ENCODE measurements around the gene LRRC66.

LRRC66 gene, protein sequence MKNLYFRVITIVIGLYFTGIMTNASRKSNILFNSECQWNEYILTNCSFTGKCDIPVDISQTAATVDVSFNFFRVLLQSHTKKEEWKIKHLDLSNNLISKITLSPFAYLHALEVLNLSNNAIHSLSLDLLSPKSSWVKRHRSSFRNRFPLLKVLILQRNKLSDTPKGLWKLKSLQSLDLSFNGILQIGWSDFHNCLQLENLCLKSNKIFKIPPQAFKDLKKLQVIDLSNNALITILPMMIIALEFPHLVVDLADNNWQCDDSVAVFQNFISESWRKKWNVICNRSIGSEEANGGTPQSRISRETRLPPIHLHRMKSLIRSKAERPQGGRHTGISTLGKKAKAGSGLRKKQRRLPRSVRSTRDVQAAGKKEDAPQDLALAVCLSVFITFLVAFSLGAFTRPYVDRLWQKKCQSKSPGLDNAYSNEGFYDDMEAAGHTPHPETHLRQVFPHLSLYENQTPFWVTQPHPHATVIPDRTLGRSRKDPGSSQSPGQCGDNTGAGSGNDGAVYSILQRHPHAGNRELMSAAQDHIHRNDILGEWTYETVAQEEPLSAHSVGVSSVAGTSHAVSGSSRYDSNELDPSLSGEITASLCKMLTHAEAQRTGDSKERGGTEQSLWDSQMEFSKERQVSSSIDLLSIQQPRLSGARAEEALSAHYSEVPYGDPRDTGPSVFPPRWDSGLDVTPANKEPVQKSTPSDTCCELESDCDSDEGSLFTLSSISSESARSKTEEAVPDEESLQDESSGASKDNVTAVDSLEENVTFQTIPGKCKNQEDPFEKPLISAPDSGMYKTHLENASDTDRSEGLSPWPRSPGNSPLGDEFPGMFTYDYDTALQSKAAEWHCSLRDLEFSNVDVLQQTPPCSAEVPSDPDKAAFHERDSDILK

GRCh38 chr4:52019936-52020657 lies at the start of gene LRRC66:
TSS of gene LRRC66 (minus strand) at chr4:52020363. CDS start at chr4:52017613, 2,750 bp downstream.
- no peak for DNase-seq (ENCODE audit: low read depth, low spot score)

DNA sequence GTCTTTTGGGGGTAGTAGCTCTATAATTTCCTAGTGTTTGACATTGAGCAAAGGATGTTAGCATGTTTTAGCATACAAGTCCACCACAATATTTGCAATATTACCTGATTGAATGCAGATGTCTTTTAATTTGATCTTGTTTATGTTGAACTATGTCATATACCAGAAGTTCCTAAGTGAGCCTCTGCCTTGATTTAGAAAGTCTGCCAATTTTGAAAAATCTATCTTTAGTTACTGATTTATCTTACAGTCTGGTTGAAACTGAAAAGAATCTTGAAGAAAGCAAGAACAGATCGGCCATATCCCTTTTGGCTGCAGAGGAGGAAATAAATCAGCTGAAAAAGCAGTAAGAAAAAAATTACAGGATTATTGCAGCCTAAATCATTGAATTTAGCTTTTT lies 49.4 kb upstream of the LRRC66 start:
- DNase-seq (ENCODE audit: low read depth, low spot score) = no peak

- DNase-seq (ENCODE audit: low read depth, low spot score) = no peak
These were observed 39.2 kb upstream of the LRRC66 start for GRCh38 chr4:52059372-52059771.

GRCh38 chr4:52058275-52058674 lies 38.1 kb upstream of the LRRC66 start:
- DNase-seq (ENCODE audit: low read depth, low spot score) = no peak

- DNase-seq (ENCODE audit: low read depth, low spot score) = no peak
These were observed 37.0 kb upstream of the LRRC66 start for GRCh38 chr4:52057196-52057595.

- no peak for DNase-seq (ENCODE audit: low read depth, low spot score)
These were observed 34.1 kb upstream of the LRRC66 start for GRCh38 chr4:52054254-52054653.

GRCh38 chr4:52052475-52052780 lies 32.3 kb upstream of the LRRC66 start:
- no peak for DNase-seq (ENCODE audit: low read depth, low spot score)

DNA sequence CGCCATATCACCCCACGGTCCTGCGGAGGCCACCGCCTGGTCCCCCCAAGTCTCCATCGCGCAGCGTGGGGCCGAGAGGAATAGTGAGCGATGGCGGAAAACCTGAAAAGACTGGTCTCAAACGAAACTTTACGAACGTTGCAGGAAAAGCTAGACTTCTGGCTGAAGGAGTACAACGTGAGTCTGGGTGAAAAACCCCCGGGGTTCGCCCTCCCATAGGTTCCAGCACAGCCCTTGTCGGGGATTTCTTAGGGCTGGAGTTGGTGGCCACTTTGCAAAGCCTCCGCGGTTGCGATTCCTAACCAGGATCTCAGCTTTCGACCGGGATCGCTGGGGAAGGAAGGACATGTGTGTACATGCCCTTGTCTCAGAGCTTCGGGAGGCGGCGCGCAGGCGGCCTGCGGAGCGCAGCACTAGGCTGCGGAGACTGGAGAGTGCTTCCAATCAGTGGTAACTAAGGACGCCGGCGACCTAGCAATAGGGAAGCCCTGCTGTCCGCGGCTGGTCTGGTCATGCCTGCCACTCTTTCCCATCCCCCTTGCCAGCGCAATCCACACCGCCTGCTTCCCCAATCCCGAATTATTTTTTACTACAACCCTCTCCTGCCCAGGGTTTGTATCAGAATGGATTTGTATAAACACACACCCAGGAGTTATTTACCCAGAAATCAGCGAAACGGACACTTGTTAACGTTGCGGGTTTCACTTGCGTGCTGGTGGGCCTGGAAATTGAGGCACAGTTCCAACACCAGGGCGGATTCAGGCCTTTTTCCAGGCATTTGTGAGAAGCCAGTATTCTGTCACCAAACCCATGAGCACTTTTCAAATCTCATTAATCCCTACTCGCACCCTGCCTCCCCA lies 31.7 kb upstream of the LRRC66 start:
- peak; percentile 66 for DNase-seq (ENCODE audit: low read depth, low spot score)

- DNase-seq (ENCODE audit: low read depth, low spot score) = no peak
These were observed 31.1 kb upstream of the LRRC66 start, which contains the start of gene SPATA18 for GRCh38 chr4:52051213-52051614. TSS of gene SPATA18 (plus strand) at chr4:52051304. CDS start at chr4:52051705, 401 bp downstream.

DNA sequence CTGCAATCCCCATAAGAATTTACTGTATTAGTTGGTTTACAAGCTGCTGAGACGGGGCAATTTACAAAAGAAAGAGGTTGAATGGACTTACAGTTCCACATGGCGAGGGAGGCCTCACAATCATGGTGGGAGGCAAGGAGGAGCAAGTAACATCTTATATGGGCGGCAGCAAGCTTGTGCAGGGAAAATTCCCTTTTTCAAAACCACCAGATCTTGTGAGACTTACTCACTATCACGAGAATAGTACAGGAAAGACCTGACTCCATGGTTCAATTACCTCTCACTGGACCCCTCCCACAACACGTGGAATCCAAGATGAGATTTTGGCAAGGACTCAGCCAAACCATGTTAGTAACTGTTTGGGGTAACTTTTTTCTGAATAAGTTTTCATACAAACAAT lies 29.1 kb upstream of the LRRC66 start:
- no peak for DNase-seq (ENCODE audit: low read depth, low spot score)

GRCh38 chr4:52045028-52045427 lies 24.9 kb upstream of the LRRC66 start:
- DNase-seq (ENCODE audit: low read depth, low spot score) = no peak

DNA sequence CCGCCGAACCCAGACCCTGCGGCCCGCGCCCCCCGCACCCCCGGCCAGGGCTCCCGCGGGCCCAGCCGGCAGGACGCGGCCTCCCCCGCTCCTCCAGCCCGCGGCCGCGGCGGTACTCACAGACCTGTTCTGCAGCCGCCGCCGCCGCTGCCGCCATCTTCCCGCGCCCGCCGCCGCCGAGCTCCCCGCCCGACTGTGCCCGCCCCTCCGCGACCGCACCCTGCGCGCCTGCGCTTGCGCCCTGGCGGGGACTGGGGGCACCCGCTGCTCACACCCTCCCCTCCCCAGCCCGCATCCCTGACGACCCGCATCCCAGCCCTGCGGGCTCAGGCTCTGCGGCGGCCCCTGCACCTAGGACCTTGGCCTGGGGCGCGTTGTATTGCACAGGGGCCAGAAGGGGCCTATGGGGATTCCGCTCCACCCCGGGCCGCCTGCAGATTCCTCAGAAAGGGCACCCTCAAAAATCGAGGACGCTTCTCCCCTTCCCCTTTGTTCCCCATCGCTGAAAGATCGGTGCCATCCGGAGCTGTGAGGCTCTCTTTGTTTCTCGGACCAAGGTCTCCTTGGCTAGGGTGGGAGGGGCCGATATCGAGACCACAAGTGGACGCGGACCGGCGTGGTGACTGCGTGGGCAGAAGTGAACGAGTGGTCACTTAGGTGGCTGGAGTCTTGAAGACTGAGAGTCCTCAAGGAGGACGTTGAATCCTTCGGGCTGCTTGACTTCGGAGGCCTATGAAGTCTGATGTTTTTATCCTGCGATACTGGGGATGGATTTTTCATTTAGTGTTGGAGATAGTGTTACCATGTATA lies 18.1 kb upstream of the LRRC66 start, which contains the start of gene SGCB:
SGCB (minus strand) TSS at position 197 of the 810 bp plus-strand sequence; CDS start at position 157, 40 bp downstream.
- DNase-seq (ENCODE audit: low read depth, low spot score) = peak; percentile 9

DNA sequence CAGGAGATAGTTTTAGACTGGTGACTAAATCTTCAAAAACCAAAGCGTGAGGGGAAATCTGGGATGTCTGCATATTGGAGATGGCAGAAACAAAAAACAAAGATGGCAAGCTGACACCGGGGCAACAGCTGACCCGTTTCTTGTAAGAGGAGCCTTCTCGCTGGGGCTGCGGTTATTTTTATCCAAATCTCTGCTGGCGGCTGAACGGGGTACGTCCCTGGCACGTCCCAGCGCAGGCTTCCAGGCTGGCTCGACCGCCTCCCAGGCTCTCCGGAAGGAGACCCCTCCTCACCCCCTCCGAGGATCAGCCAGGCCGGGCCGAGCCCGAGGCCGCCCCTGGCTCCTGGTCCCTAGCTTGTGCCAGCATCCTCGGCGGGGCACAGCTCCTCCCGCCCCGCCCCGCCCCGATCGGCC lies 17.5 kb upstream of the LRRC66 start:
- DNase-seq (ENCODE audit: low read depth, low spot score) = no peak

GRCh38 chr4:52036886-52037530 lies 16.8 kb upstream of the LRRC66 start:
- no peak for DNase-seq (ENCODE audit: low read depth, low spot score)

DNA sequence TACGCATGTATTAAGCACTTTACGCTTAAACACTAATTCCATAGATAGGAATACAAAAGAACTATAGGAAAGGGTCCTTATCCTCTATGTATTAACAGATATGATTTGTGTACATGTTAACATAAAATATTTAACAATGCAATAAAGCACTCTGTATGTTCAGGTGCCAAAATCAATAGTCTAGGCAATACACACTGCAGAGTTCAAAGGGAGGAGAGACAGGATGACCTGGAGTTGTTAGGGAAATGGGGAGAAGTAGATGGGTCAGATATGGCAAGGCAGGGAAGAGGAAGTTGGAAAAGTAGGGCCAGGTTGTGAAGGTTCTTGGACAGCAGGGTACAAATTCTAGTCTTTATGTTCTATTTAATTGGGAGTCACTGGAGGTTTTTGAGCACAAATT lies 15.0 kb upstream of the LRRC66 start:
- DNase-seq (ENCODE audit: low read depth, low spot score) = no peak

DNA sequence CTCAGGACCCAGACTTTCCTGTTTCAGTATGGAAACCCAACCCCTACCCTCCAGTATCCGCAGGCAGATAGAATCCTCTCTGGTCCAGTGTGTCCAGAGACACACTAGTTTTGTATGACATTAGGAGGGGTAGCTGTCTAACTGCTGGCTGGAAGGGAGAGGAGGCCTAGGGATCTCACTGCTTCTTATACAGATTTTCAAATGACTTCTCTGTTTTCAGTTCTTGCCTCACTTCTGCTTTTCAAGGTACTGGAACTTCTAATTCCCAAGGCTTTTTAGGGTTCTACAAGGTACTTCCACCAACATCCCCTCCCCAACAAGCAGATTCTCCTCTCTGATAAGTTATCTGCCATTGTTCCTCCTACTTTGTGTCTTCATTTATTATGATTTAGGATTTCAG lies 11.8 kb upstream of the LRRC66 start:
- DNase-seq (ENCODE audit: low read depth, low spot score) = no peak

GRCh38 chr4:52028970-52029369 lies 8.8 kb upstream of the LRRC66 start:
- no peak for DNase-seq (ENCODE audit: low read depth, low spot score)

DNA sequence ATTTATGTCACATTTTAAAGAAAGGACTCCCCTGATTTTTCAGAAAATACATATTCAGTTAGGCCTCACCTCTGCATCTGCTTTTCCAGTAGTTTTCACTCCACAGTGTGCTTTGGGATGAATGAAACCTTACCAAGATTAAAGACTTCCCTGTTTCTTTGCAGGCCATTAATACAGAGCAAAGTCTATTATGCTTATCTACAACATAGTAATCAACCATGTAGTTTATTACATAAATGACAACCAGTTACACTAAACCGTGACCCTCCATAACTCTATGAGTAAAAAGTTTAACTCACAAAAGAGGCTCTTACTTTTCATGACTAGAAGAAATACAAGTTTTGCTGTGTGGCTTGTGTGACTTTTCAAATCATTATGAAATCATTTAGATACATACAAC lies 2.3 kb downstream of the LRRC66 start:
- no peak for DNase-seq (ENCODE audit: low read depth, low spot score)

GRCh38 chr4:52016981-52017380 lies 3.2 kb downstream of the LRRC66 start:
- no peak for DNase-seq (ENCODE audit: low read depth, low spot score)

GRCh38 chr4:52015366-52015765 lies 4.8 kb downstream of the LRRC66 start:
- no peak for DNase-seq (ENCODE audit: low read depth, low spot score)

Data from smooth muscle cell of the brain vasculature (primary cell).